ENCODE results near the gene YWHAH. TPM values are rescaled to one million over a fixed set of nuclear protein-coding genes. Genes with fewer than 3 reads are reported as not detected.

The YWHAH gene
- total RNA-seq, result 81.2 and 109 TPM in 2 replicates

GRCh38 chr22:31943978-31944699 lies at the start of gene YWHAH:
YWHAH (plus strand) TSS chr22:31944535; CDS start chr22:31944734, 199 bp downstream.

Small RNAs within 50 kb of the gene (small RNA-seq; reads per million reads assigned to genes)
- not detected for gene RN7SL305P

Other genes with a start within 250 kb of the YWHAH start
- gene PRR14L, start 194.4 kb upstream of the YWHAH start, total RNA-seq, result 16.9 and 25.2 TPM in 2 replicates
- 11.0 and 15.1 TPM in 2 replicates for gene DEPDC5, start 190.5 kb upstream of the YWHAH start, total RNA-seq
- not detected in 2 replicates for gene SLC5A1, start 98.7 kb downstream of the YWHAH start, total RNA-seq
- gene C22orf42, start 214.8 kb downstream of the YWHAH start, total RNA-seq, result not detected in 2 replicates